ENCODE data around the gene RBP2.

RBP2 gene

GRCh38 chr3:139476348-139476747 is at the start of gene RBP2:
Gene RBP2, minus strand, starts transcription at chr3:139476516. Its CDS starts 57 bp downstream, at chr3:139476459.
- DNase-seq (ENCODE audit: low spot score) = no peak

DNA sequence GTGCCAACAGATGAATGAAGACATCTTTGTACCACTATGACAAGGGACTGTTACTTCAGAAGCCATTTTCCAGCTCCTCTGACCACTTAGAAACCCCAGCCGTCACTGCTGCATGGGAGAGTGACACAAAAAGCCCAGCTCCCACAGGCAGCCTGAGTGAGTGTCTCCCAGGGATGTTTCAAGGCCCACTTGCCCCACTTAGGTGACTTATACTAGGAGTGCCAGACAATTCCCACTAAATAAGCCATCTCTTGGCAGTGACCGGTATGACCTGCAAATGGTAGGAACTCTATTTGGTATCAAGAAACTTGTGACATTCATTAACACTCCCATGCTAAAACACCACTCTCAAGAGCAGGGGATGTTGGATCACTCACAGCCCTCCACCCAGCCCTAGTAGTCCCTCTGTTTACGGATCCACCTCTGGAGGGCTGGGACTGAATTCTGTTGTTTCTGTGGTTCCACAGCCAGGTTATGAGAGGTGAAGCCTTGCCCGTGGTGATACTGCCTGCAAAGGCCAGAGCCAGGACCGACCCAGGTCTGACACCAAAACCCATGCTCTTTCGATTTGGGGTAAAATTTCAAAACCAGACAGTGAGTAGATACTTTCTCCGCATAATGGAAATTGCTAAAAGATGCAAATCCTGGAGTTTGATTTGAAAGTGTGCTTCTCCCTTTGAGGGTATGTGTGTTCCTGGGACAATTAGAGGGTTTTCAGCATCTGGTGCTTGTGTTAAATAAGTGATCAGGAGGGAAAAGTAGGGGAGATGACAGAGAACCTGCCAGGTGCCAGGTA is 48.7 kb upstream of the RBP2 start:
- no peak for DNase-seq (ENCODE audit: low spot score)

GRCh38 chr3:139523718-139524117 is 47.4 kb upstream of the RBP2 start:
- no peak for DNase-seq (ENCODE audit: low spot score)

DNA sequence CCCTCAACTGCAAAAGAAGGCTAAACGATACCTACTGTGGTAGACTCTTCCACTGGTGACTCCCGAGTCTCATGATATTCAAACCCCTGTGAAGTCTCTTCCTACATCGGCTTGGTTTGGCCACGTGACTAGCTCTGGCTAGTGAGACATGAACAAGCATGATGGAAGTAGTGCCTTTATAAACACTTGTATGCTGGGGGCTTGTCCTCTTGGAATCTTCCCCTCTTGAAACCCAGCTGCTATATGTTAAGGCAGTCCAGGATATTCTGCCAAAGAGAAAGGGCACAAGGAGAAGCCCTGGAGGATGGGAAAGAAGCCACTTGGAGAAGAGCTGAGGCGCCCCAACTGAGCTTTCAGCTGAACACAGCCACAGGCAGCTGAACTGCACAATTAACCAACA is 46.9 kb upstream of the RBP2 start:
- no peak for DNase-seq (ENCODE audit: low spot score)

DNA sequence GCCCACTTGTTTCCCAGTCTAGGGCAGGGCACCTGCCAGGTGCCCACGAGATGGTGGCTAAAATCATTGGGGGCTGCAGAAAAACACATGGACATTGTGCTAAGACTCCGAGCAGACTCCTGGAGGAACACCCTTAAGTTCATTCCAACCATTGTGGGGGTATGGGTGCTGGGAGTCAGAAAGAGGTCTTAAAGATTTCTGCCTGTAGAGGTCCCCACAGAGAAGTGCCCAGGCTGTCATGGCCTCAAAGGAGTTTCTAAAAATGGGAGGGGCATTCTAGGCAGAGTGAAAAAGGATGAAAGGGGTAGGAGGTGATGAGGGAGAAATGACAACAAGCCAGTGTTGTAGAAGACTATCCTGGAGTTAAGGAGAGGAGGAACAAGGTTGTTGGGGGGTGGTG is 46.1 kb upstream of the RBP2 start:
- no peak for DNase-seq (ENCODE audit: low spot score)

DNA sequence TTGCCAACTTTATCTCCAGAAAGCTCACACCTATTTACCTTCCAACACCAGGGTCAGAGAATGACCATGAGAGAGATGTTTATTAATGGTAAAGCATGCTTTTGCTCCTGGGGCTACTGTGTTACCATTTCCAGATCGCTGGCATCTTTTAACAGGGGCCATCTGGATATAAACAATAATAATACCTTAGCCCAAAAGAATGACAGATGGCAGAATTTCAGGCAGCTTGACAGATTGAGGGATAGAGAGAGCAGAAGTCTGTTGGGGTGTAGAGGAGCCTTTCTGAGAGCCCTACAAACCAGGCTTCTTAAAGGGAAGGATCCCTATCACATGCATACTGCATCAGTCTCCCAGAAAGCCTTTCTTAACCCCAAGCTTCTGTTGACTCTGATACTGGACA is 45.5 kb upstream of the RBP2 start:
- DNase-seq (ENCODE audit: low spot score) = no peak

DNA sequence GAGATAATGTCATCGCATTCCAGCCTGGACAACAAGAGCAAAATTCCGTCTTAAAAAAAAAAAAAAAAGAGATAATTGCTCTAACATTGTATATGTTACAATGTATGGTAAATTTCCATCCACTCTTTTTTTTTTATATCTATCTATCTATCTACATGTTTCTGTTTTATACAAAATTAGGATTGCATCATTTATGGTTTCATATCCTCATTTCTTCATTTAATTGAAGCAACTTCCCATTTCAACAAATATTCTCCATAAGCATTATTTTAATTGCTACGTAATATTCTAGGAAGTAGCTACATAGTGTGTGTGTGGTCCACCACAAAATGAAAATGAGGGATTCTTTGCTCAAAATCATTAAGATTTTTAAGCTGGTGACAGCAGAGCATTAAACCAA is 44.8 kb upstream of the RBP2 start:
- DNase-seq (ENCODE audit: low spot score) = no peak

GRCh38 chr3:139519998-139520737 is 43.9 kb upstream of the RBP2 start:
- peak; percentile 57 for DNase-seq (ENCODE audit: low spot score)

DNA sequence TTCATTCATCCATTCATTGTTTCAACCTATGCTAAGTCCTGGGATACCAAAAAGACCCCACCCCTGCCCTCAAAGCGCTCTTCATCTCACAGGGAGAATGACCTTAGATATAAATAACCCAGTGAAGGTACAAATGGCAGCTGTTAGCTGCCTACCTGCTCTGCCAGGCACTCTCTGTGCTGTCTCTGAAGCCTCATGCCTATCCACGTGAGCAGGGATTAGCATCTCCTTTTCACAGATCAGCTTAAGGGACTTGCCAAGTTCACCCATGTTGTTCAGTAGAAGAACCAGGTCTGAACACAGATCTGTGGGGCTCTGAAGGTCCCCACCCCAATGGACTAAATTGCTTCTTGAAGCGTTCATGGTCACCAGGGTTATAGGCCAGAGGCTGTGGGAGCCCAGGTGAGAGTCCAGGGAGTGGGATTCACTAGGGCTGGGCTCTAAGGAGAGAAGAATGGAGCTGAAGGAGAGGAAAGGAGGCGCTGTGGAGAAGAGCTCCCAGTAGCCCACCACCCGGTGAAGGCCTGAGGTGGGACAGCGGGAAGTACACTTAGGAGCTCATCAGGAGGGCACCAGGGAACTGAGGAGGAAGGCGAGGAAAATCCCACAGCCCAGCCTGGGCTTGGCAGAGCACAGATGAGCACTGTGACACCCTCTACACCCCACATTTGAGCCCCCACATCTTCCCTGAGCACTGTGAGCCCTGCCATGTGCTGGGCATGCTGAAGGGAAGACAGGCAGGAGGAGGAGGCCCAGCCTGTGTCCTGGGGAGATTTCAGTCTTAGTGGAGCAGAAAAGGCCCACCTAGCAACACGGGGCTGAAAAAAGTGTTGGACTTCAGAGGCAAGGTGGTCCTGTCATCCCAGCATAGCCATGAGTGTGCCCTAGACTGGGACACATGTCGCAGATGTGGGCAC is 42.9 kb upstream of the RBP2 start:
- no peak for DNase-seq (ENCODE audit: low spot score)

- DNase-seq (ENCODE audit: low spot score) = no peak
These were observed 42.0 kb upstream of the RBP2 start for GRCh38 chr3:139518306-139518705.

DNA sequence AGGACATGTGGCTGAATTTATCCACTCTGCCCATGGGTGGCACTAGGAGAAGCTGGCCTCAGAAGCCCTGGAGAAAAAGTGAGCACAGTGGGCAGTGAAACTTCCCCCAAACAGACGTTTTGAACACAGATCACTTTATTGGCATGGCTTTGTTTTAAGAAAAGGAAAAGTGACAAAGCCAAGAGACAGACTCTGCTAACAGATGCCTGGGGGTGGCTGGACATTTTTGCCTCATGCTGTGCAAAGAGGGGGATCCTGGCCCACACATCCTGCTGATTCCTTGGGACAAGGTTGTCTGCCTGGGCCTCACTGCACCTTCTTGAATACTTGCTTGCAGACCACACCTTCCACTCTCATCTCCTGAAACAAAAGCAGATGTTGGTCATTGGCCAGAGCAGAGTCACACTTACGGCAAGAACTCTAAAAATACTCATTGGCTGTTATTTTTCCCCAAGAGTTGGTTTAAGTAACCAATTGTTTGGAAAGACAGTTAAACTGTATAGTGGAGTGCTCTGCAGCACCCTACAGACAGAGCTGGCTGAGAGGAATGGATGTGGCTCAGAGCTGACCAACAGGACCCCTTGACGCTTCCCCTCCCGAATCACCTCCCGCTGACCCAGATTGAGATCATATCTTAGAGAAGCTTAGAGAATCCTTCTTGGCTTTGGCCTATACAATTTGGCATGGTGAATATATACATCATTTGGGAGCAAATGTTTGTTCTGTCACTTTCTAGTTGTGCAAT is 41.2 kb upstream of the RBP2 start:
- no peak for DNase-seq (ENCODE audit: low spot score)

GRCh38 chr3:139514741-139515140 is 38.4 kb upstream of the RBP2 start:
- no peak for DNase-seq (ENCODE audit: low spot score)

DNA sequence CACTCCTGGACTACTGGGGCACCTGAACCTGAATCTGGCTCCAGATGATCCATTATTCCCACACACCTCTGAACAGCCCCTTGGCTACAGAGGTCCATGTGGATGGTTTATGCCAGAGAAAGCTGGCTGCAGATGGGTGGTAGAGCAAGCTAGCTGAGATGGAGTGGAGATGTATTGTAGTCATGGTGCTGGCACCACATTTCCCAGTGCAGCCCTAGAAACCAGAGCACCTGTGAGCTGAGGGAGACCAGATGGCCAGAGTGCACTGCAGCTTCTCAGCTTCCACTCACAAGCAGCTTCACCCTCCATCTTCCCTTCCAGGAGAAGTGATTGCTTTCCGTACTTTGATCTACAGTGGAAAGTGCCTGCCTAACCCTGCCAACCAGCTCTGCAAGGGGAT is 33.3 kb upstream of the RBP2 start:
- no peak for DNase-seq (ENCODE audit: low spot score)

DNA sequence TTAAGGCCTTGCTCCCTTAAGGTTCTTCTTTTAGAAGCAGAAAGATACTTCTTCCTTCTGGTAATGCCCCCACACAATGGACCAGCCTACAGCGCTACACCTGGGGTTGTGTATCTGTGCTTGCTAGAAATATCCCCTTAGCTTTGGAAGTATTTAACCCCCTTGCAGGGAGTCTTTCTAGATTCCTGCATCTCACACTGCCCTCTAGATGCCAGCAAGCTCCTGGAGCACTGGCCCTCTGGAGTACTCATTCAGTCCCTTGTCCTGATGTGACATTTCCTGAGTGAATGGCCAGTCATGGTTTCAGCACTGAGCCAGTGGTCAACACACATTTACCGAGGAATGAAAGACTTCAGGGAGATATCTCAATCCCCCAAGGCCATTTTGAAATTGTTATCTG is 30.4 kb upstream of the RBP2 start:
- no peak for DNase-seq (ENCODE audit: low spot score)

GRCh38 chr3:139505829-139506386 is 29.6 kb upstream of the RBP2 start:
- peak; percentile 26 for DNase-seq (ENCODE audit: low spot score)

DNA sequence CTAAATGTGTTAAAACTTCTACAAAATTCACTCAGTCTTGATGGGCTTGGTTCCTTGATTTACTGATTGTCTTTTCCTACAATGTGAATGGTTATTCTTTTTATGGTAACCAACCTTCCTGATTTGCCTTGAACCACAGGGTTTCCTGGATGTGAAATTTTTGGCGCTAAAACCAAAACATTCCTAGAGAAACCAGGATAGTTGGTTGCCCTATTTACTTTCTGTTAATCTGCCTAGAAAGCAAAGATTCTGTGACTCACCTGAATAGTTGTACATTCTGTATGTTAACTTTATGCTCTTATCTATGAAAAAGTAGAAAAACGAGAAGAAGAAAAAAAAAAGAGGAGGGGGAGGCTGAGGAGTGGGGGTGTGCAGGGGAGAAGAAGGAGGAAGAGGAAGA is 23.2 kb upstream of the RBP2 start:
- DNase-seq (ENCODE audit: low spot score) = no peak

GRCh38 chr3:139493826-139494385 is 17.6 kb upstream of the RBP2 start:
- no peak for DNase-seq (ENCODE audit: low spot score)

GRCh38 chr3:139491966-139492365 is 15.7 kb upstream of the RBP2 start:
- DNase-seq (ENCODE audit: low spot score) = no peak

- no peak for DNase-seq (ENCODE audit: low spot score)
These were observed 14.8 kb upstream of the RBP2 start for GRCh38 chr3:139491027-139491700.

DNA sequence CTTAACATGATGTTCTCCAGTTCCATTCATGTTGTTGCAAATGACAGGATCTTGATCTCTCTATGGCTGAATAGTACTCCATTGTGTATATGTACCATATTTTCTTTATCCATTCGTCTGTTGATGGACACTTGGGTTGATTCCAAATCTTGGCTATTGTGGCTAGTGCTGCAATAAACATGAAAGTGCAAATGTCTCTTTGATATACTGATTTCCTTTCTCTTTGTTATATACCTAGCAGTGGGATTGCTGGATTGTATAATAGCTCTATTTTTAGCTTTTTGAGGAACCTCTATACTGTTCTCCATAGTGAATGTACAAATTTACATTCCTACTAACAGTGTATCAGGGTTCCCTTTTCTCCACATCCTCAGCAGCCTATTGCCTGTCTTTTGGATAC is 5.9 kb upstream of the RBP2 start:
- no peak for DNase-seq (ENCODE audit: low spot score)

DNA sequence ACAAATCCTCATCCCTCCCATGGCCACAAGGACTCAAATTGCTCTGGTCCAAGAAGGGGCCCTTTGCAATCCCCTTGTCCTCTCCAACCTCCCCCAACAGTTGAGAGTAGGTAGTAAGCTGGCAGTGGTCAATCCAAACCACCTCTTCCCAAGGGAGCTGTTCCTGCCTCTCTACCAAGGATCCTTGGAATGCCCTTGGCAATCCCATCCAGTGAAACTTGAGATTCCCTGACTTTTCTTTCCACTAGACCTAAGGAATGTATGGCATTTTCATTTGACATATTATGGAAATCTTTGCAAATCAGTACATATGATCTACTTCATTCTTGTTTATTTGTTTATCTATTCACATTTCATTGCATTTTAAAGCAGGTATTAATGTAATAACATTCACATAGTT is 4.8 kb upstream of the RBP2 start:
- DNase-seq (ENCODE audit: low spot score) = no peak

Data from HuH-7 (cell line).